C4-2B (cell line): ENCODE measurements around the gene LMLN.
A peak's percentile ranks its signal among the peaks of the same experiment; 100 is the strongest.

Experiments used
- H3K27ac ChIP-seq: fragments of 450-650 bp; 2 replicates; pipeline ENCODE4 v1.5.1; 2017
- ZFX ChIP-seq: fragments of 450-650 bp; IDR thresholded peaks from 2 replicates; pipeline ENCODE4 v1.6.1; 2017
- TF ChIP-seq, protein P1 (sequence below): fragments of 450-650 bp; conservative IDR thresholded peaks from 2 replicates; pipeline ENCODE4 v1.5.1; 2017; ENCODE audit warnings: mild to moderate bottlenecking

Gene LMLN

DNA sequence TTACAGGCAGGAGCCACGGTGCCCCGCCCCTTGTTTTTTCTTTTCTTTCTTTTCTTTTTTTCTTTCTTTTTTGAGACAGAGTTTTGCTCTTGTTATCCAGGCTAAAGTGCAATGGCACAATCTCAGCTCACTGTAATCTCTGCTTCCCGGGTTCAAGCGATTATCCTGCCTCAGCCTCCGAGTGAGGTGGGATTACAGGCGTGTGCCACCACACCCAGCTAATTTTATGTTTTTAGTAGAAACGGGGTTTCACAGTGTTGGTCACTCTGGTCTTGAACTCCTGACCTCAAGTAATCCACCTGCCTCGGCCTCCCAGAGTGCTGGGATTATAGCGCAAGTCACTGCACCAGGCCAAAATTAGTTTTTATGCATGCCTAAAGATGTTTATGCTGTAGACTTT is 7.6 kb upstream of the LMLN start:
- H3K27ac ChIP-seq = peak overlapping the region; percentile 13
- TF ChIP-seq ZFX = no peak
- TF ChIP-seq, protein P1, sequence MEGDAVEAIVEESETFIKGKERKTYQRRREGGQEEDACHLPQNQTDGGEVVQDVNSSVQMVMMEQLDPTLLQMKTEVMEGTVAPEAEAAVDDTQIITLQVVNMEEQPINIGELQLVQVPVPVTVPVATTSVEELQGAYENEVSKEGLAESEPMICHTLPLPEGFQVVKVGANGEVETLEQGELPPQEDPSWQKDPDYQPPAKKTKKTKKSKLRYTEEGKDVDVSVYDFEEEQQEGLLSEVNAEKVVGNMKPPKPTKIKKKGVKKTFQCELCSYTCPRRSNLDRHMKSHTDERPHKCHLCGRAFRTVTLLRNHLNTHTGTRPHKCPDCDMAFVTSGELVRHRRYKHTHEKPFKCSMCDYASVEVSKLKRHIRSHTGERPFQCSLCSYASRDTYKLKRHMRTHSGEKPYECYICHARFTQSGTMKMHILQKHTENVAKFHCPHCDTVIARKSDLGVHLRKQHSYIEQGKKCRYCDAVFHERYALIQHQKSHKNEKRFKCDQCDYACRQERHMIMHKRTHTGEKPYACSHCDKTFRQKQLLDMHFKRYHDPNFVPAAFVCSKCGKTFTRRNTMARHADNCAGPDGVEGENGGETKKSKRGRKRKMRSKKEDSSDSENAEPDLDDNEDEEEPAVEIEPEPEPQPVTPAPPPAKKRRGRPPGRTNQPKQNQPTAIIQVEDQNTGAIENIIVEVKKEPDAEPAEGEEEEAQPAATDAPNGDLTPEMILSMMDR = no peak

DNA sequence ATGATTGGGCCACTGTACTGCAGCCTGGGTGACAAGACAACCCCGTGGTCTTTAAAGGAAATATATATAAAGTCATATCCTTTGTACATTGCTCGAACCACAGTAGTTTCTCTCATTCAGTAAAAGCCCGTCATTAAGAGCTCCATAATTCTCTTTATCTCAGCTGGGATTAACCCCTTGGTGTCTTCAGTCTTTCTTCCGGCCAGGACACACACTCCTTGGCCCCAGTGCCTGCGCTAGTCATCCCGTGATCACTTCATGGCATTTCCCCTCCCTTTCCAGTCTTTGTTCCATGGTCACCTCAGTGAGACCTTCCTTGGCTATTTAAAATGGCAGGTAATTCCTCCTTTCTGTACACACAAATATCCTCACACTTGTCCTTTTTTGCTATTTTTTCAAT is 6.7 kb upstream of the LMLN start:
- TF ChIP-seq, protein P1 = no peak
- TF ChIP-seq ZFX = no peak
- H3K27ac ChIP-seq = peak overlapping the region; percentile 13

DNA sequence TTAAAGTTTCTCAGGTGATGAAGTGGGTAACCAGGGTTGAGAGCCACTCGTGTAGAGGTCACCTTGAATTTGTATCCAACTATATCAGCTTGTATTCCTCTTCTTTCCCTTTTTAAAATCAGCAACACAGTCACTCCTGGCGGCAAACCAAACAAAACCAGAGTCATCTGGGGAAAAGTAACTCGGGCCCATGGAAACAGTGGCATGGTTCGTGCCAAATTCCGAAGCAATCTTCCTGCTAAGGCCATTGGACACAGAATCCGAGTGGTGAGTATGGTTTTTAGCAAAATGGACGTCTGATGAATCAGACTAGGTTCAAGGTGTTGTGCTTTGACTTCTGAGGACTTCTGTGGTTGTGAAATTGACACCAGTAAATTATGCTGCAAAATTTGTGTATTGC is 6.1 kb upstream of the LMLN start:
- H3K27ac ChIP-seq = no peak overlapping the region
- TF ChIP-seq ZFX = no peak
- TF ChIP-seq, protein P1 = no peak

DNA sequence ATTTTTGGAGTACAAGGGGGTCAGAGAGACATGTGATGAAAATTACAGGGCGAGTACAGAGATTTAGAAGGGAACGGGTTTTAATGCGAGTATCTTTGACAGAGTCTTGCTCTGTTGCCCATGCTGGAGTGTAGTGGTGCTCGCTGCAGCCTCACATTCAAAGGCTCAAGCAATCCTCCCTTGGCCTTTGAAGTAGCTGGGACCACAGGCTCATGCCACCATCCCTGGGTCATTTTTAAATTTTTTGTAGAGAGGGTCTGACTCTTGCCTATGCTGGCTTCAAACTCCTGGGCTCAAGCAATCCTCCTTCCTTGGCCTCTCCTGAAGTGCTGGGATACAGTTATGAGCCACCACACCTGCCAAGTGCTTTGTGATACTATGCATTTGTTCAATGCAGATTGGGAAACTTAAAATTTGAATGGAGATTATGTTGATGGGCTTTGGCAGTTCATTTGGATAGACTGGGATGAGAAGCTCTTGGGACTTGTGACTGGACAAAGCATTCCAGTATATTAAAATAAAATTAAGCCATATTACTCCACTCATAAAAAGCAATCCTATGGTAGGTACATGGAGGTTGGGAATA is 4.0 kb upstream of the LMLN start:
- no peak overlapping the region for H3K27ac ChIP-seq
- TF ChIP-seq ZFX = no peak
- TF ChIP-seq, protein P1 = no peak

DNA sequence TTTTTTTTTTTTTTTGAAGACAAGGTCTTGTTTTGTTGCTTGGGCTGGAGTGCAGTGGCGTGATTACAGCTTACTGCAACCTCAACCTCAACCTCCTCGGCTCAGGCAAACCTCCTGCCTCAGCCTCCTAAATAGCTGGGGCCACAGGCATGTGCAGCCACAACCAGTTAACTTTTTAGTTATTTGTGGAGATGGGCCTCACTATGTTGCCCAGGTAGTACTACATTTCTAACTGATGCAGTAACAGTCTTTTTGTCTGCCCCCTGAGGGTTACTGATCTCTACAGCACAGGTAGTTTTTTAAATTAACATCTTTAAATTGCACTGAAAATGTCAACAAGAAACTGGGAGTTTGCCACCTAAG is 3.4 kb upstream of the LMLN start:
- TF ChIP-seq, protein P1 = no peak
- no peak for TF ChIP-seq ZFX
- H3K27ac ChIP-seq = no peak overlapping the region

DNA sequence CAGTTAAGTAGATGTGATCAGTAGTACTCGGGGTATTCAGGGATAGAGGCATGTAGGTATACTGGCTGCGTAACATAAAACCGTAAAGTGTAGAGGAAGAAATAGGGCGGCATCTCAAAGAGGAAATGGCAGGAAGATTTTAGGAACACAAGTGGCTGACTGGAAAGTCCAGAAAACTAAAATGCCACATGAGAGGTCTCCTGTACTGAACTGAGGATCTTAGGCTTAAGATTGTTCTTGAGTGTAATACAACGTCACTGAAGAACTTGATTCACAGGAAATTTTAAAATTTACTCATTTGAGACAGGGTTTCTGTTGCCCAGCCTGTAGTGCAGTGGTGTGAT is 2.3 kb upstream of the LMLN start:
- TF ChIP-seq, protein P1 = no peak
- no peak for TF ChIP-seq ZFX
- H3K27ac ChIP-seq = no peak overlapping the region; the same call in 1 of the 2 replicates

DNA sequence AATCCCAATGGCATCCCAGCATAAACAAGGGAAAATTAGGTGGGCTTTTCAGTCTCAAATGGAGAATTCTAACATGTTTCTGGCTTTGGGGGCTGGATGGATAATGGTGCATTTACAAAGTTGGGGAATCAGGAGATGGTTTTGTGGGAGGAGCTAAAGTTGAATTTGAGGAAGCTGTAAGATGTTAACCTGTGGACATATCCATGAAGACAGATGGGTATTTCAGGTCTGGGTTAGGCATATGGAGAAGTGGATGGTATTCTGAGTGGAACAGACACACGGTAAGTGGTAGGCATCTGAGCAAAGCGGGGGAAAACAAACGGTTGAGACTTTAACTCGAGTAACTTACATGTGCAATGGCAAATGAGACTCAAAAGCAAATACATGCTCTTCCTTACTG is 1.7 kb upstream of the LMLN start:
- TF ChIP-seq, protein P1 = no peak
- TF ChIP-seq ZFX = no peak
- H3K27ac ChIP-seq = peak overlapping the region; percentile 70

DNA sequence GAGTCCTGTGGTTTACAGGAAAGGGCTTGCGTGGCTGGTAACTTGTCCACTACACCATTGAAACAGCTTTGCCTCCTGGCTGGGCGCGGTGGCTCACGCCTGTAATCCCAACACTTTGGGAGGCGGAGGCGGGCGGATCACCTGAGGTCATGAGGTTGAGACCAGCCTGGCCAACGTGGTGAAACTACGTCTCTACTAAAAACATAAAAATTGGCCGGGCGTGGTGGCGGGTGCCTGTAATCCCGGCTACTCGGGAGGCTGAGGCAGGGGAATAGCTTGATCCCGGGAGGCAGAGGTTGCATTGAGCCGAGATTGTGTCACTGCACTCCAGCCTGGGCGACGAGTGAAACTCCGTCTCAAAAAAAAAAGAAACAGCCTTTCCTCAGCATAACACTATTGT is 1.2 kb upstream of the LMLN start:
- peak overlapping the region; percentile 70 for H3K27ac ChIP-seq
